Fibroblast of lung (primary cell): ENCODE data around the gene GABRP.

ENCODE experiments used
- EZH2 ChIP-seq: IDR thresholded peaks from 2 replicates; pipeline ENCODE4 v1.5.1; 2012; ENCODE audit warnings: low read length, control low read depth, mild to moderate bottlenecking; ENCODE audit errors: missing control alignments
- TF ChIP-seq, protein P1 (sequence below), 2 donors: IDR thresholded peaks in 1 of 2; conservative IDR thresholded peaks in 1 of 2; 1 replicate in 1 of 2; 2 replicates in 1 of 2; pipeline ENCODE4 v1.5.1; 2011 to 2012; ENCODE audit warnings: low read length in 2 of 2, control low read depth in 1 of 2, inconsistent platforms in 1 of 2, low read depth in 1 of 2, mild to moderate bottlenecking in 1 of 2

DNA sequence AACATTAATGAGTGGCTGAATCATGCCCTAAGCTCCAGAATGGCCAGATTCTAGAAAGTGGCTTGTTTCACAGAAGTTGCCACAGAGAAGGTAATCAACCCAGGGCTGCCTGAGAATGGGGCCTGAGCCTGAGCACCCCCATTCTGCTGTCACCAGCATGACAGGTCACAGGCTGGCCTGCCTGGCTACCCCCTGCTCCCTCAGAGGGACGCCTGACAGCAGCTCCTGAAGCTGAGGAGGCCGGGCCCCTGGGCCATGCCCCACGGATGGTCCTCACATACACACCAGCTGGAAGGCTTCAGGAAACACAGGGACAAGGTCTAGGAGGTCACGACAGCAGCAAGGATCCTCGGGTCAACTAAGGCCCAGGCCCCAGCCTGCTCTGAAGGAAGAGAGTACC is 3.7 kb downstream of the GABRP start:
- TF ChIP-seq, protein P1, sequence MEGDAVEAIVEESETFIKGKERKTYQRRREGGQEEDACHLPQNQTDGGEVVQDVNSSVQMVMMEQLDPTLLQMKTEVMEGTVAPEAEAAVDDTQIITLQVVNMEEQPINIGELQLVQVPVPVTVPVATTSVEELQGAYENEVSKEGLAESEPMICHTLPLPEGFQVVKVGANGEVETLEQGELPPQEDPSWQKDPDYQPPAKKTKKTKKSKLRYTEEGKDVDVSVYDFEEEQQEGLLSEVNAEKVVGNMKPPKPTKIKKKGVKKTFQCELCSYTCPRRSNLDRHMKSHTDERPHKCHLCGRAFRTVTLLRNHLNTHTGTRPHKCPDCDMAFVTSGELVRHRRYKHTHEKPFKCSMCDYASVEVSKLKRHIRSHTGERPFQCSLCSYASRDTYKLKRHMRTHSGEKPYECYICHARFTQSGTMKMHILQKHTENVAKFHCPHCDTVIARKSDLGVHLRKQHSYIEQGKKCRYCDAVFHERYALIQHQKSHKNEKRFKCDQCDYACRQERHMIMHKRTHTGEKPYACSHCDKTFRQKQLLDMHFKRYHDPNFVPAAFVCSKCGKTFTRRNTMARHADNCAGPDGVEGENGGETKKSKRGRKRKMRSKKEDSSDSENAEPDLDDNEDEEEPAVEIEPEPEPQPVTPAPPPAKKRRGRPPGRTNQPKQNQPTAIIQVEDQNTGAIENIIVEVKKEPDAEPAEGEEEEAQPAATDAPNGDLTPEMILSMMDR (conservative IDR thresholded peaks at IDR 0.05 in 1 of 2, IDR thresholded peaks at IDR 0.05 in 1 of 2; ENCODE audit: low read depth in 1 of 2, low read length in 2 of 2), result no peak
- TF ChIP-seq EZH2, result no peak
